Spleen (tissue), 7 donors: Measurements from ENCODE around the gene MOB3B.
A peak's percentile ranks its signal among the peaks of the same experiment; 100 is the strongest.

Source experiments
- POLR2A ChIP-seq, 3 donors: fragments of 450-650 bp; IDR thresholded peaks; one replicate each; pipeline ENCODE4 v1.5.1; 2017; ENCODE audit warnings: antibody characterized with exemption in 3 of 3, mild to moderate bottlenecking in 1 of 3
- POLR2AphosphoS5 ChIP-seq, 3 donors: sonication (generic); formaldehyde crosslinking; IDR thresholded peaks; one replicate each; pipeline ENCODE4 v1.5.1; 2017; ENCODE audit warnings: antibody characterized with exemption in 3 of 3
- TF ChIP-seq, protein P1 (sequence below), 11 experiments: fragments of 200-600 bp in 7 of 11; fragments of 450-650 bp in 4 of 11; sonication (generic) in 4 of 11; IDR thresholded peaks in 8 of 11; conservative IDR thresholded peaks in 3 of 11; 1 replicate in 7 of 11; 2 replicates in 4 of 11; pipeline versions ENCODE4 v1.4.0 to v1.8.0; 2016 to 2021; ENCODE audit warnings: antibody characterized with exemption in 11 of 11, inconsistent platforms in 4 of 11, mild to moderate bottlenecking in 1 of 11
- donor health status: DM: no; HTN: no; CAD: no; lungs with moderate emphysema.
- donor health status: DM: no; HTN: no; CAD: no.
- donor health status: DM: no; HTN: no; CAD: no.

DNA sequence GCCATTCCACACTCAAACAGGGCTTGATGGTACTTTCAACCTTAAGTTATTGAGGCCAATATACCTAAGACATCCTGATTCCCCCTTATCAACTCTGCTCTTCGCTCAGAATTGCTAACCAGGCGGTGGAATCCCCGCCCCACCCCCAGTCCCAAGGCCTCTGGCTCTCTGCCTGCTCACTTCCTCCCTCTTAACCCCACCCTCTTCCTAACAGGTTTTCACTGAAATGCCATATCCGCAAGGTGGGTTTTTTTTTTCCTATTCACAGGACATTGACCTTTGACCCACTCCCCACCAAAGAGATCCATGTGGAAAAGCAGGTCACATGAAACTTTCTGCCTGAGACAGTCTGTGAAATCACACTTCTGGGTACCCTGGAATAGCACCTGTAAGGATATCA is 72.2 kb downstream of the MOB3B start:
- TF ChIP-seq, protein P1, sequence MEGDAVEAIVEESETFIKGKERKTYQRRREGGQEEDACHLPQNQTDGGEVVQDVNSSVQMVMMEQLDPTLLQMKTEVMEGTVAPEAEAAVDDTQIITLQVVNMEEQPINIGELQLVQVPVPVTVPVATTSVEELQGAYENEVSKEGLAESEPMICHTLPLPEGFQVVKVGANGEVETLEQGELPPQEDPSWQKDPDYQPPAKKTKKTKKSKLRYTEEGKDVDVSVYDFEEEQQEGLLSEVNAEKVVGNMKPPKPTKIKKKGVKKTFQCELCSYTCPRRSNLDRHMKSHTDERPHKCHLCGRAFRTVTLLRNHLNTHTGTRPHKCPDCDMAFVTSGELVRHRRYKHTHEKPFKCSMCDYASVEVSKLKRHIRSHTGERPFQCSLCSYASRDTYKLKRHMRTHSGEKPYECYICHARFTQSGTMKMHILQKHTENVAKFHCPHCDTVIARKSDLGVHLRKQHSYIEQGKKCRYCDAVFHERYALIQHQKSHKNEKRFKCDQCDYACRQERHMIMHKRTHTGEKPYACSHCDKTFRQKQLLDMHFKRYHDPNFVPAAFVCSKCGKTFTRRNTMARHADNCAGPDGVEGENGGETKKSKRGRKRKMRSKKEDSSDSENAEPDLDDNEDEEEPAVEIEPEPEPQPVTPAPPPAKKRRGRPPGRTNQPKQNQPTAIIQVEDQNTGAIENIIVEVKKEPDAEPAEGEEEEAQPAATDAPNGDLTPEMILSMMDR (IDR thresholded peaks at IDR 0.05 in 8 of 11, conservative IDR thresholded peaks at IDR 0.05 in 3 of 11): no peak
- TF ChIP-seq POLR2A (IDR thresholded peaks at IDR 0.05) (no peak), POLR2AphosphoS5 (IDR thresholded peaks at IDR 0.05) (peak in 2 of 3 donors; percentile 37 to 71)
